ENCODE results near the gene CRKL.
"Not testable (repeated sequence)": the region's sequence is repeated elsewhere in the genome, so short reads cannot be mapped to it uniquely, and the experiment has no call there.

Gene CRKL

GRCh38 chr22:20916916-20917810 is at the start of gene CRKL:
TSS of gene CRKL (plus strand) at chr22:20917407. CDS start at chr22:20917935, 528 bp downstream.
- peak; percentile 96 for DNase-seq

GRCh38 chr22:20868025-20868962 is 48.9 kb upstream of the CRKL start:
- no peak for DNase-seq

- no peak for DNase-seq
Measured at GRCh38 chr22:20869234-20869633, 48.0 kb upstream of the CRKL start.

GRCh38 chr22:20873214-20873613 is 44.0 kb upstream of the CRKL start:
- DNase-seq, result no peak

- no peak for DNase-seq
Measured at GRCh38 chr22:20875296-20875695, 41.9 kb upstream of the CRKL start.

- DNase-seq, result no peak
Measured at GRCh38 chr22:20877715-20878114, 39.5 kb upstream of the CRKL start.

- no peak for DNase-seq
Measured at GRCh38 chr22:20881231-20881630, 36.0 kb upstream of the CRKL start.

- DNase-seq, result no peak
Measured at GRCh38 chr22:20881869-20882815, 35.1 kb upstream of the CRKL start.

- DNase-seq, result no peak
Measured at GRCh38 chr22:20882855-20883254, 34.4 kb upstream of the CRKL start.

- no peak for DNase-seq
Measured at GRCh38 chr22:20884454-20884853, 32.8 kb upstream of the CRKL start.

- no peak for DNase-seq
Measured at GRCh38 chr22:20885017-20885556, 32.1 kb upstream of the CRKL start.

- no peak for DNase-seq
Measured at GRCh38 chr22:20885557-20886323, 31.5 kb upstream of the CRKL start.

GRCh38 chr22:20887375-20887774 is 29.8 kb upstream of the CRKL start:
- no peak for DNase-seq

- DNase-seq, result no peak
Measured at GRCh38 chr22:20889025-20889704, 28.0 kb upstream of the CRKL start.

- DNase-seq, result no peak
Measured at GRCh38 chr22:20889904-20890540, 27.2 kb upstream of the CRKL start.

GRCh38 chr22:20890975-20891374 is 26.2 kb upstream of the CRKL start:
- DNase-seq, result no peak

GRCh38 chr22:20897737-20898136 is 19.5 kb upstream of the CRKL start:
- DNase-seq, result not testable (repeated sequence)

- DNase-seq, result no peak
Measured at GRCh38 chr22:20899827-20900423, 17.3 kb upstream of the CRKL start.
